ENCODE results near the gene LRRC28. TPM values are rescaled to one million over a fixed set of nuclear protein-coding genes. Genes with fewer than 3 reads are reported as not detected.

The LRRC28 gene
- total and polyA plus RNA-seq, 2 donors (not counting 1 experiment from before 2014, with no cell fraction given), result 13.3 to 31.8 TPM

DNA sequence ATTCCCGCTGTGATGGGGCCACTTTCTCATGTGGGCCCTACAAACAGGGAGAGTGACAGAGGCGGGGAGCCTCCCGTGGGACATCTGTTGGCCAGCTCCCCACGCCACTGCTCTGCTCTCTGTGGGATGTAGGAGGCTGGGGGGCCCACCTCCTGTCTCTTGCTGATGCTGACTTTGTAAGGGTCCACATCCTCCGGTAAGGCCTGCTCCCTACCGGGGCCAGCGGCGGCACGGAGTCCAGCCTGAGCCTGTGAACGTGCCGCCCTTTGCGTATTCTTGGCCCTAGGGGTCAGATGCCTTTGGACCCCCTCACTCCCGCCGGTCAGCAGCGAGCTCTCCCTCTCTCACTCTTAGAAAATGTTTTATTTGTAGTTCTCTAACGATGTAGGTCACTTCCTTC, 153.2 kb downstream of the LRRC28 start:
- intact Hi-C loops (cut with micrococcal nuclease), result loop anchor here (10.0 kb wide), 1 partner anchor 60 kb away; no protein-coding TSS in a partner anchor
- Mint-ChIP-seq H3K4me1 (peaks cover 3% of the 10 kb centered on the region), H3K27ac (no peak overlapping the region), H3K4me3 (no peak overlapping the region), H3K9me3 (ENCODE audit: insufficient read depth) (no peaks in the 10 kb centered on the region), H3K27me3 (no peaks in the 10 kb centered on the region)
- Histone ChIP-seq H3K4me1 (ENCODE audit: control insufficient read depth in 2 of 2, insufficient read depth in 2 of 2, low read length in 2 of 2) (peaks cover 0 to 5% of the 10 kb centered on the region in 2 donors), H3K36me3 (replicated peaks in 1 of 2; ENCODE audit: control extremely low read depth in 1 of 2, control insufficient read depth in 1 of 2, extremely low read depth in 1 of 2, insufficient read depth in 2 of 2, low read length in 1 of 2) (no peaks in the 10 kb centered on the region), H3K9ac (ENCODE audit: low read length) (no peak overlapping the region), H3K9me3 (ENCODE audit: control extremely low read depth in 1 of 3, control insufficient read depth in 2 of 3, insufficient read depth in 1 of 3, low read length in 2 of 3) (no peaks in the 10 kb centered on the region), H3K4me3 (ENCODE audit: control extremely low read depth in 1 of 5, extremely low read depth in 1 of 5, insufficient read depth in 1 of 5, low read depth in 2 of 5, low read length in 4 of 5) (no peak overlapping the region), H3K4me2 (replicated peaks; ENCODE audit: low read depth, low read length, poor library complexity, severe bottlenecking) (no peak overlapping the region), H3K27ac (ENCODE audit: low read length in 2 of 2) (no peak overlapping the region), H2AFZ (ENCODE audit: insufficient read depth, low read depth, low read length, poor library complexity, severe bottlenecking) (no peak overlapping the region), H4K20me1 (ENCODE audit: control insufficient read depth, insufficient read depth, low read length, poor library complexity, severe bottlenecking) (no peaks in the 10 kb centered on the region), H3K79me2 (ENCODE audit: control insufficient read depth, insufficient read depth, low read length) (no peaks in the 10 kb centered on the region), H3K27me3 (replicated peaks in 1 of 4; ENCODE audit: control extremely low read depth in 1 of 4, control insufficient read depth in 3 of 4, insufficient read depth in 4 of 4, low read length in 3 of 4) (no peaks in the 10 kb centered on the region)
- ChIA-PET CTCF (no interaction called here), POLR2A (no interaction called here)
- ATAC-seq (ENCODE audit: low read depth) (no peak), DNase-seq (no peak)
- WGBS (ENCODE audit: insufficient coverage), result over 99% methylated on average over 11 of the region's 16 CpGs
- TF ChIP-seq CTCF (IDR thresholded peaks at IDR 0.05) (no peak), EZH2 (IDR thresholded peaks at IDR 0.05; ENCODE audit: borderline replicate concordance, insufficient read depth, low read depth, low read length, poor library complexity, severe bottlenecking) (no peak)

GRCh38 chr15:99406120-99406519, 154.8 kb downstream of the LRRC28 start:
- no peak for ATAC-seq (ENCODE audit: low read depth)
- Mint-ChIP-seq H3K9me3 (ENCODE audit: insufficient read depth) (no peaks in the 10 kb centered on the region), H3K27ac (no peak overlapping the region), H3K4me3 (no peak overlapping the region), H3K4me1 (peaks cover 3% of the 10 kb centered on the region), H3K27me3 (no peaks in the 10 kb centered on the region)
- no peak overlapping the region for H2AFZ ChIP-seq (ENCODE audit: insufficient read depth, low read depth, low read length, poor library complexity, severe bottlenecking)
- ChIA-PET POLR2A (no interaction called here), CTCF (interaction anchor here (4.7 kb wide), 1 partner anchor 298 kb away, joined by 44 read pairs; no protein-coding TSS in a partner anchor)
- H3K79me2 ChIP-seq (ENCODE audit: control insufficient read depth, insufficient read depth, low read length), result no peaks in the 10 kb centered on the region
- H3K9me3 ChIP-seq (ENCODE audit: control extremely low read depth in 1 of 3, control insufficient read depth in 2 of 3, insufficient read depth in 1 of 3, low read length in 2 of 3), result no peaks in the 10 kb centered on the region
- no peak overlapping the region for H3K27ac ChIP-seq (ENCODE audit: low read length in 2 of 2)
- intact Hi-C loops (cut with micrococcal nuclease), result loop anchor here (10.0 kb wide), 1 partner anchor 61 kb away; no protein-coding TSS in a partner anchor
- no peak overlapping the region for H3K4me3 ChIP-seq (ENCODE audit: control extremely low read depth in 1 of 5, extremely low read depth in 1 of 5, insufficient read depth in 1 of 5, low read depth in 2 of 5, low read length in 4 of 5)
- no peak overlapping the region for H3K9ac ChIP-seq (ENCODE audit: low read length)
- no peak for DNase-seq
- no peaks in the 10 kb centered on the region for H4K20me1 ChIP-seq (ENCODE audit: control insufficient read depth, insufficient read depth, low read length, poor library complexity, severe bottlenecking)
- H3K4me1 ChIP-seq (ENCODE audit: control insufficient read depth in 2 of 2, insufficient read depth in 2 of 2, low read length in 2 of 2), result peaks cover 0 to 5% of the 10 kb centered on the region in 2 donors
- no peak for TF ChIP-seq EZH2 (IDR thresholded peaks at IDR 0.05; ENCODE audit: borderline replicate concordance, insufficient read depth, low read depth, low read length, poor library complexity, severe bottlenecking)
- no peaks in the 10 kb centered on the region for H3K27me3 ChIP-seq (replicated peaks in 1 of 4; ENCODE audit: control extremely low read depth in 1 of 4, control insufficient read depth in 3 of 4, insufficient read depth in 4 of 4, low read length in 3 of 4)
- 81% methylated on average over 7 of the region's 12 CpGs for WGBS (ENCODE audit: insufficient coverage)
- H3K36me3 ChIP-seq (replicated peaks in 1 of 2; ENCODE audit: control extremely low read depth in 1 of 2, control insufficient read depth in 1 of 2, extremely low read depth in 1 of 2, insufficient read depth in 2 of 2, low read length in 1 of 2), result no peaks in the 10 kb centered on the region
- no peak overlapping the region for H3K4me2 ChIP-seq (replicated peaks; ENCODE audit: low read depth, low read length, poor library complexity, severe bottlenecking)
